Measurements from ENCODE around the gene SH3D19.
"Not testable (repeated sequence)": the region's sequence is repeated elsewhere in the genome, so short reads cannot be mapped to it uniquely, and the experiment has no call there.

The SH3D19 gene

DNA sequence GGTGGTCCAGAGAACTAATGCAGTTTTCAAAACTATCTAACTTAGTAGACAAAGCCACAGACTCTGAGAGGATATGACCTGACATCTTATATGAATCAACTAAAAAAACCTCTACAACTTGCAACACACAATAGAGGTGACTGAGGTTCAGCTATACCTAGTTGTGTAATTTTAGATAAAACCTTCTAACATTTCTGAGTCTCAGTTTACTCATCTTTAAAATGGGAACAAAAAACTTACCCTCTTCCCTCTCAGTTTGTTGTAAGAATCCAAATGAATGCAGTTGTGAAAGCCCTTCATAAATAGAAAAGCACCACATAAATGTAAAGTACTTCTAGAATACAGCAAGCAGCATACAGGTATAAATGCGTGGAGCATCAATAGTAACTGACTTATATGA is 5.9 kb downstream of the SH3D19 start:
- DNase-seq, result no peak

DNA sequence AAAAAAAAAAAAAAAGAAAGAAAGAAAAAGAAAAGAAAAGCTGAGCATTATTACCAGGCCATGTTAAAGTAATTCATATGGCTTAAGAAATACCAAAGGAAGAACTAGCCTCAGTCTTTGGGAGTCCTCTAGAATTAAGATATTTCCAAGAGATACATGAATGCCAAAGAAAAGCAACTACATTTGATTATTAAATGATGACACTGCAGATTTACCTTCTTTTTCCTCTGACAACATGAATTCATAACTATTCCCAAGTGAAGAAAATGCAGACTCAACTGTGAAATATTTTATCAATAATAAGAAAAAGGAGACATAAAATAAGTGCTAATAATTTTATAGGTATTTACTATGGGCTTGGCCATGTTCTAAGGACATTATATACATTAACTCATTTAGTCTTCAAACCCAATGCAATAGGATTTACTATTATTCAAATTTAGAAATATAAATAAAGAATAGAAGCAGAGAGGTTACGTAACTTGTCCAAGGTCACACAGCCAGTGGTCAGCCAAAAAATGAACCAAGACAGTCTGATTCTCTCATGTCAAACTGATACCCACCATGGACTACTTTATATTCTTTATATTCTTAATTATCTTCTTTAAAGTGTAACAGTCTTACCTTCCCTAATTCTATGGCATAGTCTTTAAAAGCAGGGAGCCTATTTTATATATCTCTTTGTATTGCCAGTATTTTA is 6.9 kb downstream of the SH3D19 start:
- DNase-seq, result no peak

DNA sequence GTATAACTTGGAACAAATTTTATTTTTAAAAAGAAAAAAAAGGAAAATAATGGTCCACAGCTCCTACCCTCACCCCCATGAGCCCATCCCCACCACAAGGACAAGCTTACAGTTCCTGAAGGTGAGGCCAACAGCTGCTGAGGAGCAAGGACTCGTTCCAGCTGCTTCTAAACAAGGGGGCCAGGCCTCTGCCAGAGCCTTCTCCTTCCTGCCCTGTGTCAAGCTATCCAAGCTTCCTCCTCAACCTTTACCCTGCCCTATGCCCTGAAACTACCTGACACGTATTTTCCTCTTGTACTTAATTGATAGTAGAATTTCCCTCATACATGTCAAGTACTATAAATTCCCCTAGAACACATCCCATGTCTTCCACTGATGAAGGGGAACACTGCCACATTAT is 8.8 kb downstream of the SH3D19 start:
- no peak for DNase-seq

DNA sequence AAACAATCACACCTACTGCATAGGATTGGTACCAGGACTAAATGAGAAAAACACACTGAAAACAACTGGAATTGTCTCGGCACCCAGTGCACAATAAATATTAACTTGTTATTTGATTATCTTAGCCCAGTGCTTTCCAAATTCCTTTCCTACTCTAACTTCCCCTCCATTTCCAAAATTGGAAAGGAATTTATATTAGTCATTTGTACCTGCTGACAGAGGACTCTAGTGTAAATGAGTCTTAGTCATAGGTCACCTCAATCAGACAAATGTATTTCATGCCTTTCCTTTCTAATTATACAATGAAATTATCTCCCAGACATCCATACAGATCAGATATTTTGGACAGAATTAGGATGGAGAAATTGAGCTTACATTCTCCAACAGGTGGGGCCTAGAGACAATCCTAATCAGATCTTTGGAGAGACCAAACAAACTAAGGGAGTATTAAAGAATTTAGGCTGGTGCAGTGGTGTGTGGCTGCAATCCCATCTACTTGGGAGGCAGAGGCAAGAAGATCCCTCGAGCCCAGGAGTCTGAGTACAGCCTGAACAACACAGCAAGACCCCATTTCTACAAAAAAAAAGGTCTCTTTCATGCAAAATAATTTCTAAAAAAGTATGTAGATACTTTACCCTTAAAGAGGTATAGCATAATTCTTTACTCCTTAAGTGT is 10.1 kb downstream of the SH3D19 start:
- DNase-seq, result no peak

DNA sequence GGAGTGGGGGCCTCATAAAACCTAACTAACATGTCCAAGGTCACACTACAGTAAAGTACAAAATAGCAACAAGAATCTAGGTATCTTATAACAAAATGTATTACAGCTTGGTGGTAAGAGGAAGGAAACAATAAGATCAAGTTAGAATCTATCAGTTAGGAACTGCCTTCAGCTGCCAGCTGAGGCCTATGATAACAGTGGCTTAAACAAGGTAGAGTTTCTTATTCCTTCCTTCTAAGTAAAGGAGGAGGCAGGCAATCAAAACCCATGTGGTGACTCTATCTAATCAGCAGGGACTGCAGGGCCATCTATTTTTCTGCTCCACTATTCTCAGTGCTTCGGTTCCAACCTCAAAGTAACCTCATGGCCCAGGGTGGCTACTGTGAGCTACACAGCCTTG is 10.9 kb downstream of the SH3D19 start:
- no peak for DNase-seq

DNA sequence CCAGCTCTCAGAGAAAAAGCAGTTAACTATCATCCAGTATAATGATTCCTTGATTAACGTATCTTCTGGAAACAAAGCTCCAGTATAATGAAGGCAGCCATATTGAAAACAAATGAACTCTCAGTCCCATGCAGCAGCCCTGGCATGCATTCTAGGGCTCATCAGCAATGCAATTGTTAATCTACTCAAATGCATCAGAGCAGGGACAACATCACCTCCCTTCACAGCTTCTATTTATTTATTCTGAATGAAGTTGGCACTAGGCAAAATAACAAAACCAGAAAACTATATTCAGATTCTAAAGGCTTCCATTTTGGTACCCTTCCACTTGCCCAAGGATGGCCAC is 11.4 kb downstream of the SH3D19 start:
- DNase-seq, result no peak

DNA sequence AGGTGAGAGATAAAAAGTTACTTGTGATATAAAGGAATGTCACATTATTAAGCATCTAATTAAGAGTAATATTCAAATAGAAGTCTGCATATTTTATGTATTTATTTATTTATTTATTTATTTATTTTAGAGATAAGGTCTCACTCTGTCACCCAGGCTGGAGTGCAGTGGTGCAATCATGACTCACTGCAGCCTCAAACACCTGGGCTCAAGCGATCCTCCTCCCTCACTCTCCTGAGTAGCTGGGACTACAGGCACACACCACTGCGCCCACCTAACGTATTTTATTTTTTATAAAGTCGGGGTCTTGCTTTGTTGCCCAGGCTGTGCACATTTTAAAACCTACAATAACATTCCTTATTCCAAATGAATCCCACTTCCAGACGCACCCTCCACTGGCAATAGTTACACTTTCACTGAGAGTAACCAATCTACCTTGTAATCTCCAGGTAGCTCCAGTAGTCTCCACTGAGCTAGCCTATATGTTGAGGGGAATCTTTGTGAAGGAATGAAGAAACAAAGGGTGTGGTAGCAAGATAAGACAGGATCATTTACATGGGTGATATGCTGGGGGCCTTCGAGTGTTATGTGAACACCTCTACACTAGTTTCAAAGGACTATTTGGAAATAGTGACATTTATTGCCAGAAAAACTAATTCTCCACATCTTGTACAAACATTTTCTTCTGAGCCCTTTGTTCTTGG is 11.9 kb downstream of the SH3D19 start:
- no peak for DNase-seq

DNA sequence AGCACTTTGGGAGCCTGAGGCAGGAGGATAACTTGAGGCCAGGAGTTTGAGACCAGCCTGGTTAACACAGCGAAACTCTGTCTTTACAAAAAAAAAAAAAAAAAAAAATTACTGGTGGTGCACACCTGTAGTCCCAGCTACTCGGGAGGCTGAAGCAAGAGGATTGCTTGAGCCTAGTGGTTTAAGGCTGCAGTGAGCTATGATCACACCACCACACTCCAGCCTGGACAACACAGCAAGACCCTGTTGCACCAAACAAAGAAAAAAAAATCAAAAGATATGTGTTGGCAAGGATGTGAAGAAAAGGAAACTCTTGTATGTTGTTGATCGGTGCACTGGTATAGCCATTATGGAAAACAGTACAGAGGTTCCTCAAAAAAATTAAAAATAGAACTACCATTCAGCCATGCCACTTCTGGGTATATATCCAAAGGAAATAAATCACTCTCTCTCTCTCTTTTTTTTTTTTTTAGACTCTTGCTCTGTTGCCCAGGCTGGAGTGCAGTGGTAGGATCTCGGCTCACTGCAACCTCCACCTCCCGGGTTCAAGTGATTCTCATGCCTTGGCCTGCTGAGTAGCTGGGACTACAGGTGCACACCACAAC is 15.2 kb downstream of the SH3D19 start:
- no peak for DNase-seq

DNA sequence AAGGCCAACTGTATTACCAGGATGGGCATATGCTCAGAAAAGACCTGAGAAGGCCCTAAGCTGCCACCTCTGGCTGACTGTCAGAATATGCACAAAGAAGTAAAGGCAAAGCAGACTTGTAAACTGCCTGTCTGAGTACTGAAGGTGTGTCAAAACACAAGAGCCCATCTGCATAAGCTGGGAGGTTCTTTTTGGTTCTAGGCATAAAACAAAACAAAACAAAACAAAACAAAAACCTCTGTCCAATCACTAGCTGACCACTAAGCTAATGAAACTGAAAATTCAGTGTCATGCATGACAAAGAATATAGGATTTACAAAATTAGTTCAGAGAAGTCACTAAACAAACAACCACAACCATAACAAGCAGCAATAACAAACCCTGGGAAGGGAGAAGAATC is 20.6 kb downstream of the SH3D19 start:
- DNase-seq, result no peak

DNA sequence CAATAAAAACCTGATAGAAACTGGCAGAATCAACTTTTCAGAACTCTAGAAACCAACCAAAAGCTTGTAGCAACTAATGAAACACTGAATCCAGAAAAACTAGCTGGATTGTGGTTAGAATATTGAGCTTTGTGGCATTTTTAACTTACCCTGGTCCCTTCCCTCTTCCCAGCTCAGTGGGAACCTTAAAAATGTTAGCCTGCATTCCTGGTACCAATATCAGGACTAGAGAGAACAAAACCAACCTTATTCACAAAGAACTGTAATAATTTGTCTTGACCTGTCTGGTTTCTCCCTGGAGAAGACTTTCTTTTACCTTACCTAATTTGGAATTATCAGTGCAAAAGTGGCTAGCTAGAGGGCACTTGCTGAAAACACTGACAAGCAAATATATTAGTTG is 21.2 kb downstream of the SH3D19 start:
- DNase-seq, result no peak

DNA sequence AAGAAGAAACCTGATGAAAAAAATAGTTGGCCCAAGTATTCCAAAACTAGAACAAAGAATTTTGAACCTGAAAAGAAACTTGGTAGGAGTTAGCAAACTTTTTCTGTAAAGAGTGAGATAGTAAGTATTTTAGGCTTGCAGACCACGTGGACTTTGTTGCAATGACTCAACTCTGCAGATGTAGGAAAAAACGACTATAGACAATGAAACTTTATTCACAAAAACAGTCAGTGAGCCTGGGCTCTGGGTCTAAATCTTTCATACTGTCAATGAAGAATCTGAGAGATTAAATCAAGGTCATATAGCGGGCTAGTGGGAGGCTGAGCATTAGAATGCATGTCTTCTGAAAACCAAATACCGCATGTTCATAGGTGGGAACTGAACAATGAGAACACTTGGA is 23.0 kb downstream of the SH3D19 start:
- DNase-seq, result no peak

DNA sequence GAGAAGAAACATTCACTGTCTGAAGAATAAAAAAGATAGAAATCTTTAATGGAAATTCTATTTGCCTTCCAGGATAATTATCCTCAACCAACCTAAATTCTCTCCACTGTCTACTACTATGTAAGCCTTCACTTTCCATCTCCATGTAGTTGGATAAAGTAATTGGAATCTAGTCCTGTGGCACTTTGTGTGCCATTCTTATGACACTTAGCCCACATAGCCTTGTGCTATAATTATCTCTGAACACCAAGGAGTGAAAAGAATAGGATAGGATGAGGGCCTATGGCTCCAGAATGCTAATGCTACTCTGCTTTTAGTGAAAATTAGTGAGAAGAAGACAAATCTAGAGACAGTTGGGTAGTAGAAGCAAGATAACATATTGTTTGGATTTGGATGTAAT is 28.2 kb downstream of the SH3D19 start:
- DNase-seq, result no peak

DNA sequence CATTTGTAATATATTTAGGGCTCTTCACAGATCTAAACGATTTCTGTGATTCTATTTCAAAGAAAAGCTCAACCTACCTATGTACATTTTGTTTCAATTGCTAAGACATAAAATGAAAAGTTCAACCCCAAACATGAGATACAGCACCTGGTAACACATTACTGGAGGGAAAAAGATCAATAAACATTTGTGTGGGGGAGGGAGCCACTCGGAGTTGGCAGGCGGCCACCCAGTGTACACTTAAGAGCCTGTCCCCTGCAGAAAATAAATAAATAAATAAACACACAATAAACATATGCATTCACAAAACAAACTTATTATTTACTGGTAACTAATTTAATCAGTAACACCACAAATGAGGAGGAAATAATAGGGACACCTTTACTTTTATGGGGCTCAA is 29.2 kb downstream of the SH3D19 start:
- no peak for DNase-seq

DNA sequence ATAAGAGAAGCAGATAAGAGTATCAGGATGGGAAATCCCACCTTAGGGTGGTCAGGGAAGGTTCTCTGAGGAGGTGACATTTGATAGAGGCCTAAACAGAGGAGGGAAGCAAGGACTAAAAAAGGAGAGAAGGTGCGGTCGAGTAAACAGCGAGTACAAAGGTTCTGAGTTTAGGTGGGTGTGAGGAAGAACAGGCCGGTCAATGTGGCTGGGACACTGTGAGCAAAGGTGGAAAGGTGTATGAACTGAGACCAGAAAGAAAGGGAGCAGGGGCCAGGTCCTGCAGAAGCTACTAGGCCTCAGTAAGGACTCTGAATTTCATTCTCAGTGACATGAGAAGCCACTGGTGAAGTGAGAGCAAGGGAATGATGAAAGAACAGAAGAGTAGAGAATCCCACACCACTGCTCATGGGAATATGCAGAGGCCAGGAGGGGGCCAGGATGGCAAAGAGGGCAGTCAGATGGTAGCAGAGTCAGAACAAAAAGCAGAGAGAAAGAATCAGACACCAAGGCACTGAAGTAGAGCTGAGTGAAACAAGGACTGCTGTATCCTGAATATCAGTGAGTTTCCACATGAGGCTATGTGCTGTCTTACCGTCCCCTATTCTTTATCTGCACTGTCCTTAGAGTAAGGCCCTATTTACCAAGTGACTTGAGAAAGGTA is 30.4 kb downstream of the SH3D19 start:
- no peak for DNase-seq

DNA sequence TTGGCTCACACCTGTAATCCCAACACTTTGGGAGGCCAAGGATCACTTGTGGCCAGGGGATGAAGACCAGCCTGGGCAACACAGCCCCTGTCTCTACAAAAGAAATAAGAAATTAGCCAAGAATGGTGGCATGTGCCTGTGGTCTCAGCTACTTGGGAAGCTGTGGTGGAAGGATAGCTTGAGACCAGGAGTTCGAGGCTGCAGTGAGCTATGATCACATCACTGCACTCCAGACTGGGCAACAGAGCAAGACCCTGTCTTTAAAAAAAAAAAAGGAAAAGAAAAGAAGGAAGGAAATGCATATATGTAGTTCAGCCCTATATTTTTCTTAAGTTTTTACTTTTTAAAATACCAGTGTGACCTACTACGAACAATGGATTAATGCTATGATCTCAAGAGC is 33.4 kb downstream of the SH3D19 start:
- no peak for DNase-seq

DNA sequence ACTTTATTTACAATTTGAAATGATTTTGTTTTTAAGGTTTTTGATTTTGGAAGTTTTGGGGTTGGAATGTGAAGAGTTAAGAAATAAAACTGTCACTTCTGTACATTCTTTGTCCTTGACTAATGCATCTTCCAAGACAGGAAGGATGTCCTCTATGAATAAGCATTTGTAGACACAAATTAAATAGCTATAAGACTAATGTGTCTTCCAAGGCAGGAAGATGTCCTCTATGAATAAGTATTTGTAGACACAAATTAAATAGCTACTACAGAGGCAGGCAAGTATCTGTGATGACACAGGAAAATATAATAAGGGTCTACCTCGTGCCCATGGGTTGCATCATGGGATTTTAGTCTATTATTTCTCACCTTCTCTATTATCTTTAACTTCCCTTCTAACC is 33.9 kb downstream of the SH3D19 start:
- DNase-seq, result no peak

DNA sequence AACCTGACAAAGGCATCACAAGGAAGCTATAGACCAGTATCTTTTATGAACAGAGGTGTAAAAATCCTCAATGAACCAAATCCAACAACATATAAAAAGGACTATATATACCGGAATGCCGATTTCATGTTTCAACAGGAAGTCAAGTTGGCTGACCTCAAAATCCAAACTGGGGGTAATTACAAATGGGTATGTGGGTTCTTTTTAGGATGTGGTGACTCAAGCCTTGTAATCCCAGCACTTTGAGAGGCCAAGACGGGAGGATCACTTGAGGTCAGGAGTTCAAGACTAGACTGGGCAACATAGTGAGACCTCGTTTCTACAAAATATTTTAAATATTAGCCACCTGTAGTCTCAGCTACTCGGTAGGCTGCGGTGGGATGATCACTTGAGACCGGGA is 38.0 kb downstream of the SH3D19 start:
- no peak for DNase-seq

DNA sequence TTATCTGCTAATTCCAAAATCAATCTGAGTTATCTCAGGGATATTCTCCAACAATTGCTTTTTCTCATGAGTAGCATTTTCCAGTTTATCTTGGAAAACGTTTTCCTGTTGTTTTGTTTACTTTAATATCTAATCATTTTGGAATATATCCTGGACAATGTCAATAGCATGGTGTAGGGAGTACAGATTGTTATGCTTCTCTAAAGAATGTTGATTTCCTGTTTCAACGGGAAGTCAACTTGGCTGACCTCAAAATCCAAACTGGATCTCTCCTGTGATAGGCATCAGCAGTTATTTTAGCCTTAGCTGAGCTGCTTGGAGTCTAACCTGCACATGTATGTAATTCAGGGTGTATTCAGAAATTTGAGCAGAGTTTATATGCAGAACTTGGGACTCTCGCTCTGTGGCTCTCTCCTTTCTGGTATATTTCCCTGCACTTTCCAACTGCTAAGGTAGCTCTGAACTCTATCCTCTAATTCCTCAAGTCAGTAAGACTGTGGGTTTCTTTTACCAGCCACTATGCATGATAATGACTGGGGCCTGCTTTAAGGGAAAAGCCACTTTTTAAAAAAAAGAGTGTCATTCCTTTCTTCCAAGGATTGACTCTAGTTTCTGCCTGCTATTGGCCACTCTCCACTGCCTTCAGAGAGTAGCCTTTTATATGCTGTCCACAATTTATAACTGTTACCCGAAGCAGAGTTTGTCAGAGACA is 40.7 kb downstream of the SH3D19 start:
- no peak for DNase-seq

DNA sequence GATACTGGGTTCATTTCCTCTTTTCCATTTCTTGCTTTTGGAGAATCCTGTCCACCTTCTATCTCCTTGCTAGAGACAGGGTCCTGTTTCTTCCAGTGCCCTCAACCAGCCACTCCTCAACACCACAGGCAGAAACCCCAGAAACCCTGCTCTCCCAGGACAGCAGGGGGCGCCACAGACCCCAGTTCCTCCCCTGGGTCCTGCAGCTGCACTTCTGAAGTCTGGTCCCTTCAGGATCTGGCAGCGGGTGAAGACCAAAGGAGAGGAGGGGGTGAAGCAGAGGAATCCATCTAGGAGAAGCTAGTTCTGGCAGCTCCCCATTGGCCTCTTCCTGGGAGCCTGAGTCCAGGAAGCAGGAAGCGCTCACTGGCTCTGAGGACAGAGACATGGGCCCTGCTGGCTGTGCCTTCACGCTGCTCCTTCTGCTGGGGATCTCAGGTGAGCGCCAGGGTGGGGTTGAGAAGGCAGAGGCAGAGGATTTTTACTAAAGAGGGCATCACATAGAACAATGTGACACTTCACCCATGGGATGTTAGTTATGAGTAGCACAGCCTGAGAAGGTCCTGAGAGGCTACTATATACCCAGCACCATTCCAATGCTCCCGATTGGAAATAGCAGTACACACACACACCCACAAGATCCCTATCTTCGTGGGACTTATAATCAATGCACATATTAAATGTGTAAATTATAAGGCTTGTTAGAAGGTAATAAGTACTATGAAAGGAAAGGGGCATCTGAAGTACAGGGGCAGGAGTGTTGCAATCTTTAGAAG is 48.4 kb downstream of the SH3D19 start, which contains the start of gene PRSS48:
Gene PRSS48 (plus strand): TSS at position 375 of the 776 bp plus-strand sequence. CDS start 12 bp downstream, at position 387.
- DNase-seq, result peak; percentile 47

DNA sequence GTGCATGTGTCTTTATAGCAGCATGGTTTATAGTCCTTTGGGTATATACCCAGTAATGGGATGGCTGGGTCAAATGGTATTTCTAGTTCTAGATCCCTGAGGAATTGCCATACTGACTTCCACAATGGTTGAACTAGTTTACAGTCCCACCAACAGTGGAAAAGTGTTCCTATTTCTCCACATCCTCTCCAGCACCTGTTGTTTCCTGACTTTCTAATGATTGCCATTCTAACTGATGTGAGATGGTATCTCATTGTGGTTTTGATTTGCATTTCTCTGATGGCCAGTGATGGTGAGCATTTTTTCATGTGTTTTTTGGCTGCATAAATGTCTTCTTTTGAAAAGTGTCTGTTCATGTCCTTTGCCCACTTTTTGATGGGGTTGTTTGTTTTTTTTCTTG is 56.5 kb downstream of the SH3D19 start:
- DNase-seq, result not testable (repeated sequence)

DNA sequence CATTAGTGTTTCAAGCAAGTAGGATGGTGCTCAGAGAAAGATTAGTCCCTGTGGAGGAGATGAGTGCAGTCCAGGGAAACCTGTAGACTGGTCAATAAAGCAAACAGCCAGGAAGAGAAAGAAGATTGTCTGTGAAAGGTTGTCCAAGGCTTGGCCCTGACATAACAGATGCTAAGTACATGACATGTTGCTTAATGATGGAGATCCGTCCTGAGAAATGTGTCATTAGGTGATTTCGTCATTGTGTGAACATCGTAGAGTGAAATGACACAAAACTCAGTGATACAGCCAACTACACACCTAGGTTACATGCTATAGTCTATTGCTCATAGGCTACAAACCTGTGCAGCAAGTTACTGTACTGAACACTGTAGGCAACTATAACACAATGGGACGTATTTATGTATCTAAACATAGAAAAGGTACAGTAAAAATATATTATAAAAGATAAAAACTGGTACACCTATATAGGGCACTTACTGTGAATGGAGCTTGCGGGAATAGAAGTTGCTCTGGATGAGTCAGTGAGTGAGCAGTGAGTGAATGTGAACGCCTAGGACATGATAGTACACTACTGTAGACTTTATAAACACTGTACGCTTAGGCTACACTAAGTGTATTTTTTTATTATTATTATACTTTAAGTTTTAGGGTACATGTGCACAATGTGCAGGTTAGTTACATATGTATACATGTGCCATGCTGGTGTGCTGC is 57.4 kb downstream of the SH3D19 start:
- DNase-seq, result no peak

Data from right forelimb (tissue), 1 donor.